ENCODE measurements around the gene SH2D4B.

The SH2D4B gene

GRCh38 chr10:80694930-80695329 is 157.2 kb downstream of the SH2D4B start:
- no peak for DNase-seq
